ENCODE data around the gene ARHGAP40.

The ARHGAP40 gene

DNA sequence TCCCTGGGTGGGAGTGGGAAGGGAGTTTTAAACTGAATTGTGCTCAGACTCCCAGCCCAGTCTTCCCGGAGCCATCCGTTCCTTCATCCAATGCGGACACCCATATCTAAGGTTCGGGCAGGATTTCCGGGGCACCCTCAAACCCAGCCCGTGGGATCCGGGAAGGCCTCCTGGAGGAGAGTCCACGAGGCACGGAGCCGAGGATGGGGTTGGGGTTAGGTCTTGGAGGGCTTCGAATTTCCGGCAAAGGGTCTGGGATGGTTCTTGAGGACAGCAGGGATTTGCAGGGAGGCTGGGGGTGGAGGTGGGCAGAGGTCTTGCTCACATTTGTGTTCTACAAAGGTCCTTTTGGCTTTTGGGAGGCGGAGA lies 73.1 kb downstream of the ARHGAP40 start:
- Histone ChIP-seq H3K18ac (ENCODE audit: low read length) (peak overlapping the region; percentile 91), H3K27me3 (ENCODE audit: control insufficient read depth in 3 of 3, insufficient read depth in 3 of 3, low read depth in 1 of 3, low read length in 3 of 3) (peaks cover 0 to 39% (median 19%) of the 10 kb centered on the region in 3 experiments), H3K4ac (ENCODE audit: low read length) (no peak overlapping the region)

DNA sequence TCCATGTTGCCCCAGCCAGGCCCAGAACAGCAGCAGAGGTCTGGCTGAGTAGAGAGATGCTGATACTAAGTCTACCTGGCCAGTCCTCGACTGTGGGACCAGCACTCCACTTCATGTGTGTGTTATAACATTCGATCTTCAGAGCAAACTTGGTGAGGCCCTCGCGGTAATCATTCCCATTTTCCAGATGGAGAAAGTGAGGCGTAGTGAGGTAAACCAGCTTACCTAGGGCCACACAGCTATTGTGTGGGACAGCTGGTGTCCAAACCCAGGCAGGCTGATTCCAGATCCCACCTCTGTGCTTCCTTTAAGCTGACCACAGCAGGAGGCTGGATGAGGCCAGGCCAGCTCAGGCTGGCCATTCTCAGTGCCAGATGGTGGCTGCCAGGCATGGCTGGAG lies 75.0 kb downstream of the ARHGAP40 start:
- Histone ChIP-seq H3K4me1 (ENCODE audit: control insufficient read depth in 2 of 2, insufficient read depth in 1 of 2, low read depth in 1 of 2, low read length in 2 of 2) (peaks cover 1 to 5% of the 10 kb centered on the region in 2 donors), H3K4me3 (ENCODE audit: low read length in 2 of 2) (no peak overlapping the region), H3K4ac (ENCODE audit: low read length) (no peak overlapping the region), H3K9me3 (replicated peaks in 1 of 2; ENCODE audit: control insufficient read depth in 2 of 2, insufficient read depth in 1 of 2, low read depth in 1 of 2, low read length in 2 of 2) (peaks cover 0 to 2% of the 10 kb centered on the region in 2 donors), H3K27me3 (ENCODE audit: control insufficient read depth in 3 of 3, insufficient read depth in 3 of 3, low read depth in 1 of 3, low read length in 3 of 3) (peaks cover 0 to 27% (median 19%) of the 10 kb centered on the region in 3 experiments), H2BK120ac (ENCODE audit: low read depth, low read length) (no peak overlapping the region), H2AK5ac (ENCODE audit: low read depth, low read length) (no peak overlapping the region), H3K23ac (ENCODE audit: low read depth, low read length, poor library complexity) (no peak overlapping the region), H2BK15ac (ENCODE audit: low read length) (no peak overlapping the region), H2AFZ (ENCODE audit: low read length) (no peak overlapping the region), H2BK12ac (ENCODE audit: low read length) (no peak overlapping the region), H4K8ac (ENCODE audit: low read depth, low read length) (no peak overlapping the region), H3K14ac (ENCODE audit: low read length) (no peak overlapping the region), H2BK5ac (ENCODE audit: low read length) (no peak overlapping the region), H3K18ac (ENCODE audit: low read length) (no peak overlapping the region), H3K9ac (ENCODE audit: low read depth, low read length, poor library complexity) (no peak overlapping the region), H3K79me1 (ENCODE audit: low read depth, low read length) (no peaks in the 10 kb centered on the region), H3K36me3 (replicated peaks in 1 of 2; ENCODE audit: control insufficient read depth in 2 of 2, insufficient read depth in 2 of 2, low read length in 2 of 2) (no peaks in the 10 kb centered on the region), H3K4me2 (ENCODE audit: insufficient read depth, low read length, poor library complexity, severe bottlenecking) (no peak overlapping the region), H3K27ac (replicated peaks; ENCODE audit: low read length) (no peak overlapping the region), H4K91ac (ENCODE audit: low read depth, low read length, poor library complexity) (no peak overlapping the region)
- WGBS, 2 donors (ENCODE audit: extremely low coverage in 2 of 2, insufficient read length in 2 of 2, insufficient replicate concordance in 1 of 2), result no CpG with 5 or more reads among the region's 5 CpGs
- DNase-seq (ENCODE audit: low spot score), result no peak

More for the DNA sequence above, 73.1 kb downstream of the ARHGAP40 start:
- WGBS, 2 donors (ENCODE audit: extremely low coverage in 2 of 2, insufficient read length in 2 of 2, insufficient replicate concordance in 1 of 2), result no CpG with 5 or more reads among the region's 13 CpGs
- Histone ChIP-seq H2BK15ac (ENCODE audit: low read length) (peak overlapping the region; percentile 81), H2BK5ac (ENCODE audit: low read length) (no peak overlapping the region), H2BK120ac (ENCODE audit: low read depth, low read length) (no peak overlapping the region), H3K9me3 (replicated peaks in 1 of 2; ENCODE audit: control insufficient read depth in 2 of 2, insufficient read depth in 1 of 2, low read depth in 1 of 2, low read length in 2 of 2) (peaks cover 0 to 2% of the 10 kb centered on the region in 2 donors), H3K14ac (ENCODE audit: low read length) (no peak overlapping the region), H2AK5ac (ENCODE audit: low read depth, low read length) (peak overlapping the region; percentile 91), H2AFZ (ENCODE audit: low read length) (peak overlapping the region; percentile 93), H3K27ac (replicated peaks; ENCODE audit: low read length) (no peak overlapping the region), H3K23ac (ENCODE audit: low read depth, low read length, poor library complexity) (no peak overlapping the region), H3K79me1 (ENCODE audit: low read depth, low read length) (no peaks in the 10 kb centered on the region), H4K91ac (ENCODE audit: low read depth, low read length, poor library complexity) (no peak overlapping the region), H3K4me1 (ENCODE audit: control insufficient read depth in 2 of 2, insufficient read depth in 1 of 2, low read depth in 1 of 2, low read length in 2 of 2) (peaks cover 1 to 9% of the 10 kb centered on the region in 2 donors), H2BK12ac (ENCODE audit: low read length) (no peak overlapping the region), H3K4me3 (ENCODE audit: low read length in 2 of 2) (peak overlapping the region; percentile 7 to 18), H3K4me2 (ENCODE audit: insufficient read depth, low read length, poor library complexity, severe bottlenecking) (peak overlapping the region; percentile 54), H3K36me3 (replicated peaks in 1 of 2; ENCODE audit: control insufficient read depth in 2 of 2, insufficient read depth in 2 of 2, low read length in 2 of 2) (no peaks in the 10 kb centered on the region), H4K8ac (ENCODE audit: low read depth, low read length) (no peak overlapping the region), H3K9ac (ENCODE audit: low read depth, low read length, poor library complexity) (no peak overlapping the region)
- DNase-seq (ENCODE audit: low spot score), result no peak

DNA sequence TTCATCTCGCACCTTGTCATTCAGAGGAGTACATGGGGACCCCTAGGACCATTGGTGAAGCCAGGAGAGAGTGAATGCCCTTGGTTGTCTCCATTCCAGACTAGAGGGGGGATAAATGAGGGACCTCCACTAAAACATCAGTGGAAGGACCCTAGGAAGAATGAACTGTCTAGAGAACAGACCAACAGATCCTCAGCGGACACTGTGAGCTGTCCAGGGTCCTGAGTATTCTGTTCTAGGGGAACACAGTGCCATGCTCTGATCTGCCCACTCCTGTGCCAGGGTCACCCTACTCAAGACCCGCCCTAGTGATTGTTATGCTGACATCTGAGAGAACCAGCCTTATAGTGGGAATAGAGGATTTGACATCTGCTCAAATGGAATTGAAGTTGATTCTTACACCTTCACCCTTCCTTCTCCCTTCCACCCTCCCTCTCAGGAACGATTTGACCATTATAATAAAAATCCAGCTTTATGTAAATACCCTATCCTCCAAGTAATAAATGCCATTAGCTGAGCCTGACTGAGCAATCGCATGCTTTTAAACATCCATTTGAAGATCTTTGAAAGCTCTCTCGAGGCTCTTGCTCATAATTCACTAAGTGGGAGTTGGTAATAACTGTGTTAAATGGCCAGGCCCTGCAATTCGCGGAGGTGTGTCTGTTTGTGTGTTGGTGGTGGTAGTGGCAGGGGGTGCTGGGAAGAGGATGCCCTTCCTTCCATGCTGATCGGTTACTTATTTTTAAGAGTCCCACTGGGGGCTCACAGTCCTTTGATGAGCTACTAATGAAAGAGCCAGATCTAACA lies 79.1 kb downstream of the ARHGAP40 start:
- Histone ChIP-seq H3K9ac (ENCODE audit: low read depth, low read length, poor library complexity) (no peak overlapping the region), H3K18ac (ENCODE audit: low read length) (no peak overlapping the region), H2BK12ac (ENCODE audit: low read length) (no peak overlapping the region), H3K4me3 (ENCODE audit: low read length in 2 of 2) (no peak overlapping the region), H3K14ac (ENCODE audit: low read length) (no peak overlapping the region), H3K79me1 (ENCODE audit: low read depth, low read length) (no peaks in the 10 kb centered on the region), H3K4ac (ENCODE audit: low read length) (no peak overlapping the region), H2BK15ac (ENCODE audit: low read length) (no peak overlapping the region), H3K23ac (ENCODE audit: low read depth, low read length, poor library complexity) (no peak overlapping the region), H4K91ac (ENCODE audit: low read depth, low read length, poor library complexity) (no peak overlapping the region), H3K4me2 (ENCODE audit: insufficient read depth, low read length, poor library complexity, severe bottlenecking) (no peak overlapping the region), H3K36me3 (replicated peaks in 1 of 2; ENCODE audit: control insufficient read depth in 2 of 2, insufficient read depth in 2 of 2, low read length in 2 of 2) (no peaks in the 10 kb centered on the region), H2AK5ac (ENCODE audit: low read depth, low read length) (no peak overlapping the region), H4K8ac (ENCODE audit: low read depth, low read length) (no peak overlapping the region), H3K27ac (replicated peaks; ENCODE audit: low read length) (no peak overlapping the region), H2BK5ac (ENCODE audit: low read length) (no peak overlapping the region), H3K27me3 (ENCODE audit: control insufficient read depth in 3 of 3, insufficient read depth in 3 of 3, low read depth in 1 of 3, low read length in 3 of 3) (peaks cover 0 to 9% (median 2%) of the 10 kb centered on the region in 3 experiments), H3K4me1 (ENCODE audit: control insufficient read depth in 2 of 2, insufficient read depth in 1 of 2, low read depth in 1 of 2, low read length in 2 of 2) (no peaks in the 10 kb centered on the region), H2AFZ (ENCODE audit: low read length) (no peak overlapping the region), H3K9me3 (replicated peaks in 1 of 2; ENCODE audit: control insufficient read depth in 2 of 2, insufficient read depth in 1 of 2, low read depth in 1 of 2, low read length in 2 of 2) (no peaks in the 10 kb centered on the region), H2BK120ac (ENCODE audit: low read depth, low read length) (no peak overlapping the region)
- no CpG with 5 or more reads among the region's 9 CpGs for WGBS, 2 donors (ENCODE audit: extremely low coverage in 2 of 2, insufficient read length in 2 of 2, insufficient replicate concordance in 1 of 2)
- DNase-seq (ENCODE audit: low spot score), result peak; percentile 83

DNA sequence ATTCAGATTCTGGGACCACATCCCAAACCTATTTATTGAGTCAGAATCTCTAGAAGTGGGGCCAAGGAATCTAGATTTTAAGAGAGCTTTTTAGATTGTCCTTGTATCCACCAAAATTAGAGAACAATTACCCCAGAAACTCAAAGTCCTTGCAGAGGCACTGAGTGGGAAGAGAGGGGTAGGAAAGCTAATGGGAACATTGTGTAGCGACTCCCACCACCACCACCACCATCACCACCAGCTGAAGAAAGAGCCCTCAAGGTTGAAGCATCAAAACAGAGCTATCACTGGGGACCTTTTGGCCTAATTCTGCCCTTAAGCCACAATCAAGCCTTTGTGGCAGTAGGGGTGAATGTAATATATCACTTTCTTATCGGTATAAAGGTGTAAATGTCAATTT lies 83.7 kb downstream of the ARHGAP40 start:
- H2BK120ac ChIP-seq (ENCODE audit: low read depth, low read length), result no peak overlapping the region
- no peak overlapping the region for H3K4me2 ChIP-seq (ENCODE audit: insufficient read depth, low read length, poor library complexity, severe bottlenecking)

More for the DNA sequence above, 83.7 kb downstream of the ARHGAP40 start:
- Histone ChIP-seq H2AFZ (ENCODE audit: low read length) (no peak overlapping the region), H2BK5ac (ENCODE audit: low read length) (no peak overlapping the region), H4K91ac (ENCODE audit: low read depth, low read length, poor library complexity) (no peak overlapping the region), H3K23ac (ENCODE audit: low read depth, low read length, poor library complexity) (no peak overlapping the region), H3K4me1 (ENCODE audit: control insufficient read depth in 2 of 2, insufficient read depth in 1 of 2, low read depth in 1 of 2, low read length in 2 of 2) (no peaks in the 10 kb centered on the region), H3K9me3 (replicated peaks in 1 of 2; ENCODE audit: control insufficient read depth in 2 of 2, insufficient read depth in 1 of 2, low read depth in 1 of 2, low read length in 2 of 2) (no peaks in the 10 kb centered on the region), H3K4ac (ENCODE audit: low read length) (no peak overlapping the region), H3K79me1 (ENCODE audit: low read depth, low read length) (no peaks in the 10 kb centered on the region), H3K27me3 (ENCODE audit: control insufficient read depth in 3 of 3, insufficient read depth in 3 of 3, low read depth in 1 of 3, low read length in 3 of 3) (peaks cover 0 to 8% (median 8%) of the 10 kb centered on the region in 3 experiments), H3K27ac (replicated peaks; ENCODE audit: low read length) (no peak overlapping the region), H3K9ac (ENCODE audit: low read depth, low read length, poor library complexity) (no peak overlapping the region), H3K4me3 (ENCODE audit: low read length in 2 of 2) (no peak overlapping the region), H3K36me3 (replicated peaks in 1 of 2; ENCODE audit: control insufficient read depth in 2 of 2, insufficient read depth in 2 of 2, low read length in 2 of 2) (no peaks in the 10 kb centered on the region), H2BK15ac (ENCODE audit: low read length) (no peak overlapping the region), H2BK12ac (ENCODE audit: low read length) (no peak overlapping the region), H2AK5ac (ENCODE audit: low read depth, low read length) (no peak overlapping the region), H3K14ac (ENCODE audit: low read length) (no peak overlapping the region), H3K18ac (ENCODE audit: low read length) (no peak overlapping the region), H4K8ac (ENCODE audit: low read depth, low read length) (no peak overlapping the region)
- no peak for DNase-seq (ENCODE audit: low spot score)
- no CpG with 5 or more reads among the region's 2 CpGs for WGBS, 2 donors (ENCODE audit: extremely low coverage in 2 of 2, insufficient read length in 2 of 2, insufficient replicate concordance in 1 of 2)

All from neuronal stem cell (in vitro differentiated cells).